Prostate gland (tissue), 2 donors: Measurements from ENCODE around the gene ARAP2. TPM values are rescaled to one million over a fixed set of nuclear protein-coding genes. Genes with fewer than 3 reads are reported as not detected.

Experiments
- DNase-seq: peaks from one replicate; pipeline ENCODE4 v3.0.0-alpha.2; 2019; ENCODE audit warnings: low spot score
- H3K27ac ChIP-seq, 2 donors: fragments of 200-600 bp; sonication (generic); 2 replicates each; pipeline ENCODE4 v1.5.1; 2017 to 2019
- H3K27me3 ChIP-seq: fragments of 200-600 bp; sonication (generic); replicated peaks from 2 replicates; pipeline ENCODE4 v1.5.1; 2019; ENCODE audit not compliant: insufficient read depth
- H3K36me3 ChIP-seq, 2 donors: fragments of 200-600 bp; sonication (generic); 1 replicate in 1 of 2; 2 replicates in 1 of 2; pipeline versions ENCODE4 v1.5.1 to v1.8.1; 2017 to 2019
- H3K4me1 ChIP-seq: fragments of 200-600 bp; sonication (generic); replicated peaks from 2 replicates; pipeline ENCODE4 v1.5.1; 2019
- H3K4me3 ChIP-seq, 2 donors: fragments of 200-600 bp; sonication (generic); 2 replicates each; pipeline ENCODE4 v1.5.1; 2017 to 2019
- H3K9me3 ChIP-seq: fragments of 200-600 bp; sonication (generic); 2 replicates; pipeline ENCODE4 v1.5.1; 2017
- POLR2A ChIP-seq: fragments of 450-650 bp; IDR thresholded peaks from one replicate; pipeline ENCODE4 v1.6.1; 2016; ENCODE audit warnings: antibody characterized with exemption, mild to moderate bottlenecking
- POLR2AphosphoS5 ChIP-seq: sonication (generic); formaldehyde crosslinking; IDR thresholded peaks from one replicate; pipeline ENCODE4 v1.6.1; 2017; ENCODE audit warnings: antibody characterized with exemption
- WGBS: methylation state at CpG from one replicate; pipeline ENCODE4 v1.1.5; 2018; 5-methylcytosine and 5-hydroxymethylcytosine counted together
- intact Hi-C: fragments of 100-400 bp; cut with DNase I; formaldehyde crosslinking; loops from one replicate; pipeline ENCODE4 v1.14.2; 2022
- total RNA-seq, 2 donors: library from RNA; depleted of rRNA; stranded (reverse); fragments of >200 nt; gene quantifications; one replicate each; pipeline ENCODE4 v1.1.0, GENCODE V29; 2016
- TF ChIP-seq, protein P1 (sequence below), 4 experiments: fragments of 200-600 bp in 2 of 4; fragments of 450-650 bp in 2 of 4; sonication (generic) in 2 of 4; IDR thresholded peaks; 1 replicate in 3 of 4; 2 replicates in 1 of 4; pipeline ENCODE4 v1.5.1; 2016 to 2019; ENCODE audit warnings: antibody characterized with exemption in 4 of 4, mild to moderate bottlenecking in 2 of 4, moderate library complexity in 2 of 4

The ARAP2 gene
- total RNA-seq, 2 donors from 2014 or later: 10.3 to 97.8 TPM

GRCh38 chr4:36180206-36180605, 64.1 kb downstream of the ARAP2 start:
- no peak overlapping the region for H3K4me3 ChIP-seq
- no peaks in the 10 kb centered on the region for H3K27me3 ChIP-seq
- no peak overlapping the region for H3K27ac ChIP-seq
- H3K4me1 ChIP-seq: no peaks in the 10 kb centered on the region
- intact Hi-C loops: no loop called here
- no peaks in the 10 kb centered on the region for H3K36me3 ChIP-seq
- no peak for TF ChIP-seq POLR2AphosphoS5
- no peak for TF ChIP-seq POLR2A
- DNase-seq: no peak
- no peaks in the 10 kb centered on the region for H3K9me3 ChIP-seq
- 93% methylated on average over 6 of the region's 6 CpGs for WGBS

GRCh38 chr4:36178484-36178883, 65.8 kb downstream of the ARAP2 start:
- WGBS: 66% methylated on average over 3 of the region's 3 CpGs
- no peak for DNase-seq
- H3K27ac ChIP-seq: no peak overlapping the region
- no peaks in the 10 kb centered on the region for H3K27me3 ChIP-seq
- no peaks in the 10 kb centered on the region for H3K9me3 ChIP-seq
- no peak for TF ChIP-seq POLR2AphosphoS5
- TF ChIP-seq POLR2A: no peak
- TF ChIP-seq, protein P1, sequence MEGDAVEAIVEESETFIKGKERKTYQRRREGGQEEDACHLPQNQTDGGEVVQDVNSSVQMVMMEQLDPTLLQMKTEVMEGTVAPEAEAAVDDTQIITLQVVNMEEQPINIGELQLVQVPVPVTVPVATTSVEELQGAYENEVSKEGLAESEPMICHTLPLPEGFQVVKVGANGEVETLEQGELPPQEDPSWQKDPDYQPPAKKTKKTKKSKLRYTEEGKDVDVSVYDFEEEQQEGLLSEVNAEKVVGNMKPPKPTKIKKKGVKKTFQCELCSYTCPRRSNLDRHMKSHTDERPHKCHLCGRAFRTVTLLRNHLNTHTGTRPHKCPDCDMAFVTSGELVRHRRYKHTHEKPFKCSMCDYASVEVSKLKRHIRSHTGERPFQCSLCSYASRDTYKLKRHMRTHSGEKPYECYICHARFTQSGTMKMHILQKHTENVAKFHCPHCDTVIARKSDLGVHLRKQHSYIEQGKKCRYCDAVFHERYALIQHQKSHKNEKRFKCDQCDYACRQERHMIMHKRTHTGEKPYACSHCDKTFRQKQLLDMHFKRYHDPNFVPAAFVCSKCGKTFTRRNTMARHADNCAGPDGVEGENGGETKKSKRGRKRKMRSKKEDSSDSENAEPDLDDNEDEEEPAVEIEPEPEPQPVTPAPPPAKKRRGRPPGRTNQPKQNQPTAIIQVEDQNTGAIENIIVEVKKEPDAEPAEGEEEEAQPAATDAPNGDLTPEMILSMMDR (IDR thresholded peaks at IDR 0.05): no peak
- H3K36me3 ChIP-seq: no peaks in the 10 kb centered on the region
- H3K4me1 ChIP-seq: no peaks in the 10 kb centered on the region
- intact Hi-C loops: no loop called here
- H3K4me3 ChIP-seq: no peak overlapping the region

DNA sequence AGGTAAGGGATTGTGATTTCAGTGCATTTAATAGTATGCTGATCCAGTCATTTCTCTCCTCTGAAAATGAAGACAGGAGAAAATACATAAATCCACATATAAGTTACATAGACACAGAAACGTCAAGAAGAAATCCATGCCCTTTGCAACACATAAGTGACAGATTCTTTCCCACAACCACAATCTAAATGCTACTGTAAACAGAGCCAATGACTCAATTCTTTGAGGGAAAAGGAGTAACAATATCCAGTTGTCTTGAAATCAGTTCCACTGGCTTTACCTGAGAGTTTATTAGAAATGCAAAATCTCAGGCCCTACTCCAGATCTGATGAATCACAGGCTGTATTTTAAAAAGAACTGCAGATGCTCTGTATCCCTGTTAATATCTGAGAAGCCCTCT, 66.4 kb downstream of the ARAP2 start:
- Histone ChIP-seq H3K36me3 (no peaks in the 10 kb centered on the region), H3K4me1 (no peaks in the 10 kb centered on the region), H3K27ac (no peak overlapping the region), H3K27me3 (no peaks in the 10 kb centered on the region), H3K9me3 (no peaks in the 10 kb centered on the region), H3K4me3 (no peak overlapping the region)
- TF ChIP-seq POLR2A (no peak), POLR2AphosphoS5 (no peak)
- TF ChIP-seq, protein P1 (IDR thresholded peaks at IDR 0.05): no peak
- DNase-seq: no peak
- 68% methylated on average over 1 of the region's 1 CpG for WGBS
- intact Hi-C loops: no loop called here

DNA sequence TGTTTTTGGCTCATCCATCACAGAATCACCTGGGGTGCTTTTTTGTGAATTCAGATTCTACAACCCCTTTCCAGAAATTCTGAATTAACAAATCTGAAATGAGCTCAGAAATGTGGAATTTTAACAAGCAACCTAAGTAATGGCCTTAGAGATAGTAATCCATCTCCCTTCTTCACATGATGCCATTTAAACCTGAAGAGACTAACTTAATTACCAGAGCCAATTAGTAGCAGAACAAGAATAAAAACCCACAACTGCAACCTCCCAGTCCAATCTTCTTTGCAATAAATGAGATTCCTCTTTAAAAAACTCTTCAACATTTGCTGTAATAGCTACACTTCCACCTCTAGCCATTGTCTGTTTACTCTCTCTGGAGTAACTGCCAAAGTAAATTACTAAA, 69.7 kb downstream of the ARAP2 start:
- no peak for DNase-seq
- H3K36me3 ChIP-seq: no peaks in the 10 kb centered on the region
- no peaks in the 10 kb centered on the region for H3K4me1 ChIP-seq
- no peak overlapping the region for H3K4me3 ChIP-seq
- no peak overlapping the region for H3K27ac ChIP-seq
- no peaks in the 10 kb centered on the region for H3K27me3 ChIP-seq
- TF ChIP-seq, protein P1 (IDR thresholded peaks at IDR 0.05): no peak
- TF ChIP-seq POLR2A: no peak
- TF ChIP-seq POLR2AphosphoS5: no peak
- intact Hi-C loops: no loop called here
- H3K9me3 ChIP-seq: no peaks in the 10 kb centered on the region

GRCh38 chr4:36173905-36174304, 70.4 kb downstream of the ARAP2 start:
- Histone ChIP-seq H3K36me3 (no peaks in the 10 kb centered on the region), H3K4me3 (no peak overlapping the region), H3K9me3 (no peaks in the 10 kb centered on the region), H3K27ac (no peak overlapping the region), H3K27me3 (no peaks in the 10 kb centered on the region), H3K4me1 (no peaks in the 10 kb centered on the region)
- intact Hi-C loops: no loop called here
- no peak for DNase-seq
- TF ChIP-seq POLR2AphosphoS5: no peak
- TF ChIP-seq, protein P1 (IDR thresholded peaks at IDR 0.05): no peak
- TF ChIP-seq POLR2A: no peak
